Right ventricle myocardium inferior (tissue), 1 donor: ENCODE measurements around the gene ITK. TPM values are rescaled to one million over a fixed set of nuclear protein-coding genes. Genes with fewer than 3 reads are reported as not detected.
A peak's percentile ranks its signal among the peaks of the same experiment; 100 is the strongest.

Experiments used
- ATAC-seq: fragments of 200-7000 bp; cut with Tn5 transposase; one replicate; pipeline ENCODE4 v1.9.1; 2020; ENCODE audit warnings: mild to moderate bottlenecking, moderate library complexity
- DNase-seq: peaks from one replicate; pipeline ENCODE4 v3.0.0; 2021; ENCODE audit errors: missing footprints
- intact Hi-C: fragments of 100-400 bp; cut with DNase I; formaldehyde crosslinking; loops from one replicate; pipeline ENCODE4 v1.11.0; 2022
- long read RNA-seq: library from polyadenylated mRNA; unstranded; transcript quantifications from one replicate; pipeline ENCODE4 v2.0.0, GENCODE V29; 2021
- total RNA-seq: library from RNA; stranded (reverse); fragmentation: NEBNext Ultra II Directional; extraction: Animal tissue kit (Norgen Biotek cat#: 25700); gene quantifications from one replicate; pipeline ENCODE4 v1.2.1, GENCODE V29; 2021
- donor health status: DM: no; HTN: yes; CAD: no; lungs with severe emphysema.

ITK gene
- total RNA-seq = 0.51 TPM
- long read RNA-seq = 0 reads

DNA sequence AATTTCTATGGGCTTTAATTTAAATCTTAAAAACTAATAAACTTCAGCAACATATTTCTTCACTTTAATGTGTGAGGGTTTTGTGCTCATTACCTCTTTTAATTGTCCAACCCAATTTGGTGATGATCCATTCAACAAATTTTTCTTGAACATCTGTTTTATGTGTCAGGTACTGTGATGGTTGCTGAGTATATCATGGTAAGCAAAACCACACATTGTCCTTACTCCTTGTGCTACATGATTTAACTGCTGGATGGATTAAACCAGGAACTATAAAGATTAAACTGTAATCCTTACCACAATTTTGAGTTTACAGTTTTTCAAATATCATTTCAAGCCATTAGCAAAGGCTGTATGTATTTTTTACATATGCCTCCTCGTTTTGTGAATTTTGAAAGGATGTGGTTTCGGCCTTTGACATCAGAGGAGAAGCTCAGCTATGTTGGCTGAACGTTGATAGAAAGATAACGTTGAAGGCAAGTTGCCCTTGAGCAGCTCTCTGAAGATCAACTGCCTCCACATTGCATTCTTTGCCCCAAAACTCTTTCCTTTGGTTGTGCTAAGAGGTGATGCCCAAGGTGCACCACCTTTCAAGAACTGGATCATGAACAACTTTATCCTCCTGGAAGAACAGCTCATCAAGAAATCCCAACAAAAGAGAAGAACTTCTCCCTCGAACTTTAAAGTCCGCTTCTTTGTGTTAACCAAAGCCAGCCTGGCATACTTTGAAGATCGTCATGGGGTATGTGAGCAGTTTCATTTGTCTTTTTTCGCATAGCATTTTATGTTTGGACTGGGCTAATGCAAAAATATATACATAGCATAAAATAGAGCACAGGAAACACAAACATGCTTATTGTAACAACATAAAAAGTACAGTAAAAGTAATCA is at the start of gene ITK:
ITK (plus strand) TSS at position 467 of the 891 bp plus-strand sequence; CDS start at position 605, 138 bp downstream.
- intact Hi-C loops = no loop called here
- DNase-seq (no peak), ATAC-seq (no peak)

DNA sequence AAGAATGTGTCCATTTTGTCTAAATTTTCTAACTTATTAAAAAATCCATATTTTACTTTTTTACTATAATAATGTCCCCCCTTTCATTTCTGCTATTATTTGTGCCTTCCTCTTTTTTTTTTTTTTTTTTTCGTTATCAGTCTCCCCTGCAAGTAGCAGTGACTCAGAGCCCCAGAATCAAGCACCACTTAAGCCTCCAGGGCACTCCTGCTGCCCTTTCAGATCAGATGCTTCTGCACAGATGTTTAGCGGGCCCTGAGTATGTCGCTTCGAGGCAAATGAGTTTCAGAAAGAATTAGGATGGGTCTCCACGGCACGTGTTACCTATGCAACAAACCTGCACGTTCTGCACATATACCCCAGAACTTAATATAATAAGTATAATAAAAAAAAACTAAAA is 49.7 kb upstream of the ITK start:
- intact Hi-C loops = loop anchor here (5.0 kb wide), 1 partner anchor 294 kb away; no protein-coding TSS in a partner anchor
- no peak for DNase-seq
- peak; percentile 42 for ATAC-seq

DNA sequence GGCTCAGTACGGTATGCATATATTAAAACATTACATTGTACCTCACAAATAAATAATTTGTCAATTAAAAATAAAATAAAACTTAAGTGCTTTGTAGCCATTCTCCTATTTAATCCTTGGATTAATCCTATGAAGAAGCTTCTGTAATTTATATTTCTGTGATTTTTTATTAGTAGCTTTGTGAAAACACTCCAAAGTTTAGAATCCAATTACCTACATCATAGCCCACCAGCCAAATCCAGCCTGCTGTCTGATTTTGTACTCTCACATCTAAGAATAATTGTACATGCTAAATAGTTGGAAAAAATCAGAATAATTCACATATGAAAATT is 48.4 kb upstream of the ITK start:
- intact Hi-C loops = loop anchor here (5.0 kb wide), 1 partner anchor 295 kb away; no protein-coding TSS in a partner anchor
- no peak for ATAC-seq
- no peak for DNase-seq

DNA sequence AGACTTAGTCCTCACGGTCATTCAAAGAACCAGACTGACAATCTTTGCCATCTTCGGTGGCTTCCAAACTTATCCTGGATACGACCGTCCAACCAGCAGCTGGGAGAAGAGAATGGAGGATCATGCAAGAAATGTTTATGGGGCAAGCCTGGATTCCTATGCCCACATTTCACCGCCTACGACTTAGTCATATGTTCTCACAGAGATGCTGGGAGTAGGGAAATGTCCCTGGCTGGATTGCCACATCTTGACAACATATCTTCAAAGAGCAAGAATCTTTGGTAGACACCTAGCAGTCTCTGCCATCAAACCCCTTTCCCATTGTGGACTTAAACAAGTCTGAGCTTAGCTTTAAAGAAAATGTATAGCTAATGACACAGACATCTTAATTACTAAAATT is 42.9 kb upstream of the ITK start:
- ATAC-seq (no peak), DNase-seq (no peak)
- intact Hi-C loops = no loop called here

DNA sequence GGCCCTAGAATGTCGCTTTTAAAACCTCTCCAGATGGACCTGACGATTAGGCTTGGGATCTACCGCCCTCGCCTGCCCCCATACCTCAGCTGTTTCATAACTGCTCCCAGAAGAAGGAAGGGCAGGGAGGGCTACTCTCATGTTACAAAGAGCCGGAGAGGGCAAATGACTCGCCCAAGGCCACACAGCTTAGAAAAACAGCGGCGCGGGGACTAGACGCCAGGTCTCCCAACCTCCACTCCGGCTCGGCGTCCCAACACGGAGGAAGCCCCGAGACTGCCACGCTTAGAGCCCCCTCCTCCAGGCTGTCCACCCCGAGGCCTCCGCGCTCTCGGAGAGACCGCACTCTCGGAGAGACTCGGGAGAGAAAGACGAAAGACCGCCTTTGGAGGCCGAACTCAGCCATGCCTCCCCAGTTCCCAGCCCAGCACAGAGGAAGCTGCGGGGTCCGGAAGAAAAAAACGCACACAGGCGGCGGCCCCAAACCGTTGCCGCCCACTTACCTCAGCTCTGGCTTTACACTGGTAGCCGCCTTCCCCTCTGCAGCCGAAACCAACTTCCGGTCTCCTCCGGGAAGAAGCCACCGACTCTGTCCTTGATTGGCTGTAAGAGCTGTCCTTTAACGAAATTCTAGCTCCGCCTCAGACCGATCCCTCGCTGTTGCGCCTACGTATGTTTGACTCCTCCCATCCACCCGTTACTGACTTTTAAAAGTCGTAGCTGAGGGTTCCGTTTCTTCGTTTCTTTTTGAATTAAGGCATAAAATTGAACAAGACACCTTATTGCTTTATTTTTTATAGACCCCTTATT is 38.1 kb upstream of the ITK start, which contains the start of gene MED7:
MED7 (minus strand) TSS at position 549 of the 810 bp plus-strand sequence. CDS start 3,434 bp downstream, outside the sequence.
- DNase-seq (peak; percentile 93), ATAC-seq (peak; percentile 99)
- intact Hi-C loops = no loop called here

DNA sequence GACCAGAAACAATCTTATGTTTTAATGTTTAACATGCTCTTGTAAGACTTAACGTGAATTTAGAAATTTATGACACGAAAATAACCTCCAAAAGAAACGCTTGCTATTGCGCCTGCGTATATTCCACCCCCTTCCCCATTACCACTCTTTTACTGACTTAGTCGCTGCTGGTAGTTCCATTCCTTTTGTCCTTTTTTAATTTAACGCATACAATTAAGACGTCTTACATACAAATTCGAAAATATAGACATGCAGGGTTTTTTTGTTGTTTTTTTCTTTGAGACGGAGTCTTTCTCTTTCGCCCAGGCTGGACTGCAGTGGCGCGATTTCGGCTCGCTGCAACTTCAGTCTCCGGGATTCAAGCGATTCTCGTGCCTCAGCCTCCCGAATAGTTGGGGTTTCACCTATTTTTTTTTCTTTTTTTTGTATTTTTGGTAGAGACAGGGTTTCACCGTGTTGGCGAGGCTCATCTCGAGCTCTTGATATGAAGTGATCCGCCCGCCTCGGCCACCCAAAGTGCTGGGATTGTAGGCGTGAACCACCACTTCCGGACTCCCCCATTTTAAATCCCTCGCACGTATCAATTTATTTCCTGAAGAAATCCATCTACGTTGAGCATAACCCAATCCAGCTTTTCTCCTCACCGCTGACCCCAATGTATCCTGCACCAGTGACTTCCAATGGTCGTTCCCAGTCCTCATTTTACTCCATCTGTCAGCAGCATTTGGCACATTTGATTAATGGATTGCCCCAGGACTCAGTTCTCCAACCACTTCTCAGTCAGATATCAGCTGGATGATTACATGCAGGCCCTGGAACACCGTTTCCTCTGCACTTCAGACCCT is 37.3 kb upstream of the ITK start:
- ATAC-seq (peak; percentile 58), DNase-seq (peak; percentile 81)
- intact Hi-C loops = no loop called here

DNA sequence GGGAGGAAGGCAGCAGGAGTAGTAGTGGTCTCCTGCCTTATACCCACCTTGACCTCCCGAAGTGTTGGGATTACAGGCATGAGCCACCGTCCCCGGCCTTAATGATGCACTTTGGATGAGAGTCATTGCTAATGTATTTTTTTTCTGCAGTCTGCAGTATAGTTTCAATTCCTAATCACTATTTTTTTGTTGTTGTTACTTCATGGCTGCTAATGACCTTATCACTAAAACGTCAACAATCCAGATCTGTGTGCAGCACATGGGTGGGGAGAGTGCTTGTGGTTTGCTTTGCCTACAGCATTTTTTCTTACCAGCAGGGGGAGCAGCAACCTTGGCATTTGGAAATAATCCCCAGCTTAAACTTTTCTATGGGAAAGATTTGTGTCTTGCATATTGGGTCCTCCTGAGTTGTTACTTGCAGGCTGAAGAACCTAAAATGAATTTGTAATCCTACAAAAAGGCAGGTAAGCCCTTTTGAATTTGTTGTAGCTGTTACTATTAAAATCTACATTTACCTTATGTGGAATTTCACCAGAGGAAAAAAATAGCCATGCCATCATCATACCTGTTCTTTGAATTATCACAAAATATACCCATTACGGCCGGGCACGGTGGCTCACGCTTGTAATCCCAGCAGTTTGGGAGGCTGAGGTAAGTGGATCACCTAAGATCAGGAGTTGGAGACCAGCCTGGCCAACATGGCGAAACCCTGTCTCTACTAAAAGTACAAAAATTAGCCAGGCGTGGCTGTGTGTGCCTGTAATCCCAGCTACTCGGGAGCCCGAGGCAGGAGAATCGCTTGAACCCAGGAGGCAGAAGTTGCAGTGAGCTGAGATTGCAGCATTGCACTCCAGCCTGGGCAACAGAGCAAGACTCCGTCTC is 31.7 kb upstream of the ITK start:
- no peak for DNase-seq
- peak; percentile 73 for ATAC-seq
- intact Hi-C loops = loop anchor here (5.0 kb wide), 2 partner anchors 103 to 163 kb away; no protein-coding TSS in a partner anchor

DNA sequence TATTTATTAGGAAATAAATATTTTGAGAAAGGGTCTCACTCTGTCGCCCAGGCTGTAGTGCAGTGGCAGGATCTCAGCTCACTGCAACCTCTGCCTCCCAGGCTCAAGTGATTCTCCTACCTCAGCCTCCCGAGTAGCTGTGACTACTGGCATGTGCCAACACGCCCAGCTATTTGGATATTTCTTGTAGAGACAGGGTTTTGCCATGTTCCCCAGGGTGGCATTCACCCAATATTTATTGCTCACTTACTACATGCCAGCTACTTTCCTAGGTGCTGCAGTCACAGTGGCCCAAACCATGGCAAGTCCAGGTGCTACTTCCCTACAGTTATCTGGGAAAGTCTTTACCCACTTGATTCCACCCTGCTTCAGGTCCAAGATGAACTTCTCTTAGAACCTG is 29.6 kb upstream of the ITK start:
- ATAC-seq (no peak), DNase-seq (no peak)
- intact Hi-C loops = no loop called here

DNA sequence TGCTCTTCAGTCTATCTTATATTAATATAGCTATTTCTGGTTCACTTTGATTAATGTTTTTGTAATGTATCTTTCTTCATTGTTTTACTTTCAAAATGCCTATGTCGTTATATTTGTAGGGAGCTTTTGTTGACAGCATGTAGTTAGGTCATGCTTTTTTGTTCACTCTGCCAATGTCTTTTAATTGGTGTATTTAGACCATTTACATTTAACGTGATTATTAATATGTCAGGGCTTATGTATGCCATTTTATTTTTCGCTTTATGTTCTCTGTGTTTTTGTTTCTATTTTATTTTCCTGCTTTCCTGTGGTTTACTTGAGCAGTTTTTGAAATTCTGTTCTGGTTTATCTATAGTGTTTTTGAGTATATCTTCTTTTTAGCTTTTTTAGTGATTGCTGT is 25.3 kb upstream of the ITK start:
- DNase-seq (no peak), ATAC-seq (no peak)
- intact Hi-C loops = no loop called here

DNA sequence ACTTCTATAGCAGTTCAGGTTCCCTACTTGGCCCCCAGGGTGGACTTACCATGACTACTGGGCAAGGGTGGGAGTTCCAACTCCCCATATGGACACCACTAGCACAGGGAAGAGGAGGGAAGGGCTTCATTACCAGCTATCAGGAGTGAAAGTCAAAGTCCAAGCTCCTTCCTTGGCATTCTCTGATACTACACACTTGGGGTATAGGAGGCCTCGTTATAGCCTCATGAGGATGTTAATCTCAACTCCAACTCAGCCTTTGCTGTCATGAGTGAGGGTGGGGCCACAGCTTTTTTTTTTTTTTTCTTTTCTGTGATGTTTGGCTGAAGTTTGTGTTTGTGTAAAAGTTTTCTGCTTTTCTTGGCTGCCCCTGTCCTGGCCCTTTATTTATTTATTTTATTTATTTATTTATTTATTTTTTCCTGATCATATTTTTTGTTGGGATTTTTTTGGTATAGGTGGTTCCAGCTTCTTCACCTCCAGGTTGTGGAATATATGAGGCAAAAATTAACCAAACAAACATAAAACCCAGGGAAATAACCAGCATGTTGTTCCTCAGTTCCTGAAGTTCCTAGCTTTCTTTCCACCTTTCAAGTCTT is 23.2 kb upstream of the ITK start:
- intact Hi-C loops = no loop called here
- DNase-seq (no peak), ATAC-seq (no peak)

- intact Hi-C loops = no loop called here
- no peak for DNase-seq
- no peak for ATAC-seq
These were observed 21.4 kb upstream of the ITK start for GRCh38 chr5:157159209-157159751.

- DNase-seq = no peak
- ATAC-seq = no peak
- intact Hi-C loops = no loop called here
These were observed 20.6 kb upstream of the ITK start for GRCh38 chr5:157160001-157160400.

DNA sequence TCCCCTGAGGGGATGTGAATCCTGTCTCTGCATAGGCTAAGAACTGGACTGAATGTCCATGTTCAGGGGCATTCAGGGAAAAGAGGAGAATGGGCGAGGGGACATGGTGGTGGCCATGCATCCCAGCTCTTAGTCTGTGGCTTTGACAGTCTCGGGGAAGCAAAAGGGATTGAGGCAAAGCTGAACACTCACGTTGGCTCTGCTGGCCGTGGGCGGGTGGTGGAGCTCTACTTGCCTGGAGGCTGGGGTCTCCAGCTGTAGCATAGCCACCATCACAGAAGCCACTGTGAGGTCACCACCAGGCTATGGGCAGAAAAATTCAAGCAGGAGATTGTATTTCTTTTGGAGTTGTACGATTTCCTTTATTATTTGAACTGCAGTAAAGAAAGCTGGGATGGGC is 18.6 kb upstream of the ITK start:
- ATAC-seq = no peak
- DNase-seq = no peak
- intact Hi-C loops = no loop called here

DNA sequence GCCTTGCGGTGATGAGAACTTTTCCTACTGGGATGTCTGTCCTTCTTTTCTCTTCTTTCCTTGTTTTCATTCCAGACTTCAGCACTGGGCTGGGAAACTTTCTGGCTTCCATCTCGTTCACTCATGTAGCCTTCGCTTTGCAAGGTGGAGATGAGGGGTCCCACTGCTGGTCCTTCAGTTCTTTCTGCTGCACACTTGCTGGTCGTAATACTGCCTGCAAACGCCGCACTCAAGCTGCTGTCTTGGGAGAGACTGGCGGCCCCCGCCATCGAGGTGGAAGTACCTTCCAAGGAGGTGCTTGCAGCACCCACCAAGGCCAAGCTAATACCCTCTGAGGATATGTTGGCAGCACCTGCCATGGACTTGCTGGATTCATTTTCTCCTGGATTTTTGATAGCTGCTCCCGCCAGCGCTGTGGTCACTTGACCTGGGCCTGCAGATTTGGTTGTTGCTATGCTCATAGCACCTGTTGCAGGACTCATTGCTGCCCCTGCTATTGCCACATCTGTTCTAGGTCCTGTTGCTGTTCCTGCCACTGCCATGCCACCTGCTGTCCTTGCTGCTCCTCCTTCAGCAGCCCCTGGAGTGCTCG is 17.6 kb upstream of the ITK start:
- no peak for DNase-seq
- intact Hi-C loops = no loop called here

GRCh38 chr5:157164521-157164920 is 16.1 kb upstream of the ITK start:
- no peak for DNase-seq
- intact Hi-C loops = no loop called here

More for the DNA sequence above, 17.6 kb upstream of the ITK start:
- no peak for ATAC-seq

DNA sequence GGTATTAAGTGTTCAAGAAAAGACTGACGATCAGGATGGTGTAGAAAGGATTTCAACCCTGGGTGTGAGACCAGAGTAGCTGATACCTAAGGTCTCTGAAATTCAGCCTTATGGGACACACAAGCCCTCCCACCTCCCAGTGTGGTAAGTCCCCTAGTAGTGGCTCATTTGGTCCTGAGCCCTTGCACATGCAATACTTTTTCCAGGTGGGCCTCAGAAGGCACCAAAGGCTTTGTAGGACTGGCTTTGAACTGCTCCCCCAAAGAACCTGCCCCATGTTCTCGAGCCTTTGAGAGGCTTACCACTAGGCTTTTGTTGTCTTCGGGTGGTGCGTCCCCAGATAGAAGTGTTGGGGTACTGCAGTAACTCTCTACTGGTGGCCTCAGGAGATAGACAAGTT is 15.4 kb upstream of the ITK start:
- intact Hi-C loops = no loop called here
- DNase-seq (no peak), ATAC-seq (no peak)

More at GRCh38 chr5:157164521-157164920, 16.1 kb upstream of the ITK start:
- no peak for ATAC-seq

GRCh38 chr5:157165668-157166067 is 15.0 kb upstream of the ITK start:
- no peak for ATAC-seq
- DNase-seq = no peak
- intact Hi-C loops = no loop called here
